IMR-90 (cell line): ENCODE data around the gene INPP4A. TPM values are rescaled to one million over a fixed set of nuclear protein-coding genes. Genes with fewer than 3 reads are reported as not detected.

Experiments used
- ATAC-seq: fragments of 200-7000 bp; cut with Tn5 transposase; 2 replicates; pipeline ENCODE4 v1.9.1; 2020; ENCODE audit warnings: low read depth, mild to moderate bottlenecking, moderate library complexity
- BruUV-seq: library from RNA; stranded (reverse); fragments of 400-500 nt; replicated peaks from 2 replicates; lab custom pipeline; 2021; lab: Mats Ljungman, UMichigan
- CTCF ChIA-PET: fragments of 300-600 bp; formaldehyde crosslinking; extraction: SDS; loops from one replicate; lab custom pipeline; 2021; ENCODE audit warnings: antibody characterized with exemption; lab: Yijun Ruan, JAX
- POLR2A ChIA-PET: fragments of 300-600 bp; sonication (Branson Sonifier 250); formaldehyde crosslinking; loops from one replicate; lab custom pipeline; 2022; ENCODE audit warnings: antibody characterized with exemption; ENCODE audit not compliant: unreplicated experiment; lab: Charles Lee
- DNase-seq: peaks from one replicate; pipeline ENCODE4 v3.0.0; 2013
- H2AFZ ChIP-seq: replicated peaks from 2 replicates; pipeline ENCODE3; 2013; ENCODE audit warnings: low read length, mild to moderate bottlenecking; ENCODE audit not compliant: poor library complexity
- H2AK5ac ChIP-seq: 2 replicates; pipeline ENCODE4 v1.6.1; 2013; ENCODE audit warnings: low read depth, low read length, inconsistent platforms
- H2AK9ac ChIP-seq: replicated peaks from 2 replicates; pipeline ENCODE3; 2013; ENCODE audit warnings: mild to moderate bottlenecking, low read depth, low read length, moderate library complexity; ENCODE audit not compliant: poor library complexity
- H2BK120ac ChIP-seq: 2 replicates; pipeline ENCODE4 v1.6.1; 2013; ENCODE audit warnings: low read depth, low read length, inconsistent platforms
- H2BK15ac ChIP-seq: 3 replicates; pipeline ENCODE4 v1.6.1; 2013; ENCODE audit warnings: low read depth, low read length, inconsistent platforms
- H2BK20ac ChIP-seq: 2 replicates; pipeline ENCODE4 v1.6.1; 2013; ENCODE audit warnings: low read depth, mild to moderate bottlenecking, inconsistent platforms, low read length, moderate library complexity
- H2BK5ac ChIP-seq: 2 replicates; pipeline ENCODE4 v1.6.1; 2013; ENCODE audit warnings: mild to moderate bottlenecking, low read depth, low read length, inconsistent platforms; ENCODE audit not compliant: poor library complexity, severe bottlenecking
- H3K14ac ChIP-seq: replicated peaks from 2 replicates; pipeline ENCODE4 v1.6.1; 2013; ENCODE audit warnings: low read depth, low read length, inconsistent platforms
- H3K18ac ChIP-seq: 2 replicates; pipeline ENCODE4 v1.6.1; 2013; ENCODE audit warnings: low read depth, low read length, control low read depth
- H3K23ac ChIP-seq: 2 replicates; pipeline ENCODE4 v1.6.1; 2013; ENCODE audit warnings: low read depth, low read length, inconsistent platforms
- H3K27ac ChIP-seq: 2 replicates; pipeline ENCODE4 v1.5.1; 2013; ENCODE audit warnings: mild to moderate bottlenecking, control low read depth, low read length; ENCODE audit not compliant: insufficient read depth
- H3K27me3 ChIP-seq: 2 replicates; pipeline ENCODE4 v1.6.1; 2013; ENCODE audit warnings: low read length; ENCODE audit not compliant: control insufficient read depth, insufficient read depth
- H3K36me3 ChIP-seq: 2 replicates; pipeline ENCODE4 v1.6.1; 2013; ENCODE audit warnings: low read length, mixed read lengths; ENCODE audit not compliant: control insufficient read depth, insufficient read depth
- H3K4ac ChIP-seq: 2 replicates; pipeline ENCODE4 v1.6.1; 2013; ENCODE audit warnings: low read depth, low read length, inconsistent platforms
- H3K4me1 ChIP-seq: 2 replicates; pipeline ENCODE4 v1.6.1; 2013; ENCODE audit warnings: low read length, mixed read lengths; ENCODE audit not compliant: control insufficient read depth, insufficient read depth
- H3K4me2 ChIP-seq: 2 replicates; pipeline ENCODE4 v1.6.1; 2013; ENCODE audit warnings: low read depth, mild to moderate bottlenecking, control low read depth, low read length, moderate library complexity
- H3K4me3 ChIP-seq: 2 replicates; pipeline ENCODE4 v1.5.1; 2013; ENCODE audit warnings: low read depth, mild to moderate bottlenecking, control low read depth, low read length, moderate library complexity; ENCODE audit not compliant: insufficient read depth
- H3K56ac ChIP-seq: 2 replicates; pipeline ENCODE4 v1.6.1; 2013; ENCODE audit warnings: low read length, inconsistent platforms; ENCODE audit not compliant: insufficient read depth; ENCODE audit errors: extremely low read depth
- H3K79me1 ChIP-seq, 2 experiments: 2 replicates each; pipeline ENCODE4 v1.6.1; 2013; ENCODE audit warnings: low read length in 2 of 2, inconsistent platforms in 1 of 2, low read depth in 1 of 2
- H3K9ac ChIP-seq: 2 replicates; pipeline ENCODE4 v1.6.1; 2013; ENCODE audit warnings: low read depth, low read length, control low read depth
- H3K9me1 ChIP-seq: 2 replicates; pipeline ENCODE4 v1.6.1; 2013; ENCODE audit warnings: low read length, inconsistent platforms; ENCODE audit not compliant: insufficient read depth
- H3K9me3 ChIP-seq: 2 replicates; pipeline ENCODE4 v1.6.1; 2013; ENCODE audit warnings: low read length; ENCODE audit not compliant: control insufficient read depth, insufficient read depth
- H4K20me1 ChIP-seq: 2 replicates; pipeline ENCODE4 v1.6.1; 2013; ENCODE audit warnings: low read length, inconsistent platforms; ENCODE audit not compliant: insufficient read depth
- H4K5ac ChIP-seq: 2 replicates; pipeline ENCODE4 v1.6.1; 2013; ENCODE audit warnings: mild to moderate bottlenecking, low read depth, low read length, control low read depth
- H4K8ac ChIP-seq, 2 experiments: 2 replicates each; pipeline ENCODE4 v1.6.1; 2013; ENCODE audit warnings: low read depth in 2 of 2, low read length in 2 of 2, control low read depth in 1 of 2, inconsistent platforms in 1 of 2
- H4K91ac ChIP-seq: 2 replicates; pipeline ENCODE4 v1.6.1; 2013; ENCODE audit warnings: low read depth, low read length, inconsistent platforms; ENCODE audit not compliant: insufficient read depth
- BHLHE40 ChIP-seq: fragments of 150-350 bp; IDR thresholded peaks from 2 replicates; pipeline ENCODE4 v1.6.1; 2016; ENCODE audit warnings: mild to moderate bottlenecking, low read depth, low read length
- CEBPB ChIP-seq: IDR thresholded peaks from 2 replicates; pipeline ENCODE4 v1.6.1; 2012; ENCODE audit warnings: low read depth, low read length, improper control_type of control experiment
- MAZ ChIP-seq: IDR thresholded peaks from 2 replicates; pipeline ENCODE4 v1.6.1; 2012; ENCODE audit warnings: low read depth, mild to moderate bottlenecking, low read length, improper control_type of control experiment, moderate library complexity, borderline replicate concordance
- MXI1 ChIP-seq: IDR thresholded peaks from 2 replicates; pipeline ENCODE4 v1.6.1; 2012; ENCODE audit warnings: low read depth, mild to moderate bottlenecking, low read length, moderate library complexity, borderline replicate concordance
- SMC3 ChIP-seq: fragments of 150-350 bp; IDR thresholded peaks from 2 replicates; pipeline ENCODE4 v1.6.1; 2016; ENCODE audit warnings: low read depth, mild to moderate bottlenecking, antibody characterized with exemption, low read length, moderate library complexity
- WGBS, 2 experiments: methylation state at CpG; one replicate each; pipeline versions ENCODE4 v1.1.5 to v1.1.7; 2013; ENCODE audit warnings: missing lambda C conversion rate in 2 of 2; ENCODE audit not compliant: insufficient read length in 1 of 2; ENCODE audit errors: extremely low coverage in 2 of 2; 5-methylcytosine and 5-hydroxymethylcytosine counted together
- dilution Hi-C: fragments of 300-500 bp; cut with HindIII; formaldehyde crosslinking; loops from one replicate; pipeline ENCODE4 v1.14.3; 2018; ENCODE audit warnings: low sequenced_read_pairs; ENCODE audit not compliant: unreplicated experiment
- in situ Hi-C: fragments of 300-500 bp; cut with MboI; formaldehyde crosslinking; loops from 3 replicates; pipeline ENCODE4 v1.14.3; 2019; ENCODE audit warnings: low sequenced_read_pairs, inconsistent platforms, mixed read lengths
- intact Hi-C: fragments of 100-400 bp; cut with micrococcal nuclease; formaldehyde crosslinking; loops from 2 replicates; pipeline ENCODE4 v1.10.0; 2022
- polyA plus RNA-seq, 3 experiments: library from polyadenylated mRNA; depleted of rRNA; stranded (reverse); fragments of >200 nt; gene quantifications; 2 replicates each; pipeline ENCODE4 v1.2.3, GENCODE V29; 2012; ENCODE audit warnings: low replicate concordance in 1 of 3
- total RNA-seq: library from RNA; depleted of rRNA; stranded (reverse); fragments of >200 nt; gene quantifications from 2 replicates; pipeline ENCODE4 v1.2.3, GENCODE V29; 2012
- TF ChIP-seq, protein P1 (sequence below): fragments of 150-350 bp; IDR thresholded peaks from 2 replicates; pipeline ENCODE4 v1.6.1; 2017; ENCODE audit warnings: mild to moderate bottlenecking, antibody characterized with exemption, low read length, low read depth
- TF ChIP-seq, protein P2 (sequence below): fragments of 150-350 bp; IDR thresholded peaks from 2 replicates; pipeline ENCODE4 v1.6.1; 2016; ENCODE audit warnings: low read depth, mild to moderate bottlenecking, low read length, moderate library complexity, borderline replicate concordance

Gene INPP4A
- total and polyA plus RNA-seq, 2 of the 4 experiments (the other 2 are of a cell fraction) = 14.5 to 27.1 TPM

DNA sequence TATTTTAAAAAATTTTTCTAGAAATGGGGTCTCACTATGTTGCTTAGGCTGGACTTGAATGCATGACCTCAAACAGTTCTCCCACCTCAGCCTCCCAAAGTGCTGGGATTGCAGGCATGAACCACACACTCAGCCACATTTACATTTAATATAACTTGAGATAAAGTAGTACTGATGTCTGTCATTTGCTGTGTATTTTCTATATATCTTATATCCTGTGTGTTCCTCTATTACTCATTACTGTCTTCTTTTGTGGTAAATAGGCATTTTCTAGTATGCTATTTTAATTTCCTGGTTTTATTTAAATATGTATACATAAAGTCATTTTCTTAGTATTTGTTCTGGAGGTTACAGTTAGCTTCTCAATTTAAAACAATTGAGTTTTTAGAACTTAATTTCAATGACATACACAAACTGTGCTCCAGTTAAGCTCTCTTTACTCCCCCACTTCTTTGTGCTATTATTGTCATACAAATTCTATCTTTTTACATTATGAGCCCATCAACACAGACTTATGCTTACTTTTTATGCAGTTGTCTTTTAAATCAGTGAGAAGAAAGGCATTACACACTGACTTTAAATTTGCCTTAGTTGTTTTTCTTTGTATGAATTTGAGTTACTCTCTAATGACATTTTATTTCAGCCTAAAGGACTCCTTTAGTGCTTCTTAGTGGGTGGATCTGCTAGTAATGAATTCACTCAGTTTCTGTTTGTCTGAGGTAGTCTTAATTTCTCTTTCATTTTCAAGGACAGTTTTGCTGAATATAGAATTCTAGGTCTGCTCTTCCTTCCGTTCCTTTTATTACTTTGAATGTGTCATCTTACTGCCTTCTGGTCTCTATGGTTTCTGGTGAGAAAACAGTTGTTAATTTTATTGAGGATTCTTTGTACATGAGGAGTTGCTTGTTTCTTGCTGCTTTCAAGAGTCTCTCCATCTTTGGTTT lies 6.2 kb upstream of the INPP4A start:
- H3K27me3 ChIP-seq = peaks cover 7% of the 10 kb centered on the region
- H2BK20ac ChIP-seq = no peak overlapping the region
- ChIA-PET CTCF (no interaction called here), POLR2A (no interaction called here)
- no peak overlapping the region for H4K5ac ChIP-seq
- no peak for ATAC-seq
- intact Hi-C loops = no loop called here
- no peaks in the 10 kb centered on the region for H3K79me1 ChIP-seq
- H3K4me3 ChIP-seq = no peak overlapping the region
- no peak overlapping the region for H4K8ac ChIP-seq
- no peaks in the 10 kb centered on the region for H3K4me1 ChIP-seq
- no peak overlapping the region for H3K23ac ChIP-seq
- H3K18ac ChIP-seq = no peak overlapping the region
- in situ Hi-C loops = no loop called here
- no peaks in the 10 kb centered on the region for H3K9me1 ChIP-seq
- no peak overlapping the region for H2BK5ac ChIP-seq
- H3K27ac ChIP-seq = no peak overlapping the region
- H4K20me1 ChIP-seq = no peaks in the 10 kb centered on the region
- no peak overlapping the region for H3K4ac ChIP-seq
- no peak for DNase-seq
- no peak overlapping the region for H3K9ac ChIP-seq
- no peak overlapping the region for H2BK120ac ChIP-seq
- no peak overlapping the region for H2BK15ac ChIP-seq
- no CpG with 5 or more reads among the region's 1 CpG for WGBS, 2 experiments
- dilution Hi-C loops = no loop called here
- BruUV-seq = no TSS peak
- no peak overlapping the region for H3K56ac ChIP-seq
- H2AK5ac ChIP-seq = no peak overlapping the region
- TF ChIP-seq SMC3 (no peak), CEBPB (no peak), MAZ (no peak), BHLHE40 (no peak), MXI1 (no peak)
- TF ChIP-seq, protein P1, sequence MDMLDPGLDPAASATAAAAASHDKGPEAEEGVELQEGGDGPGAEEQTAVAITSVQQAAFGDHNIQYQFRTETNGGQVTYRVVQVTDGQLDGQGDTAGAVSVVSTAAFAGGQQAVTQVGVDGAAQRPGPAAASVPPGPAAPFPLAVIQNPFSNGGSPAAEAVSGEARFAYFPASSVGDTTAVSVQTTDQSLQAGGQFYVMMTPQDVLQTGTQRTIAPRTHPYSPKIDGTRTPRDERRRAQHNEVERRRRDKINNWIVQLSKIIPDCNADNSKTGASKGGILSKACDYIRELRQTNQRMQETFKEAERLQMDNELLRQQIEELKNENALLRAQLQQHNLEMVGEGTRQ = no peak
- TF ChIP-seq, protein P2, sequence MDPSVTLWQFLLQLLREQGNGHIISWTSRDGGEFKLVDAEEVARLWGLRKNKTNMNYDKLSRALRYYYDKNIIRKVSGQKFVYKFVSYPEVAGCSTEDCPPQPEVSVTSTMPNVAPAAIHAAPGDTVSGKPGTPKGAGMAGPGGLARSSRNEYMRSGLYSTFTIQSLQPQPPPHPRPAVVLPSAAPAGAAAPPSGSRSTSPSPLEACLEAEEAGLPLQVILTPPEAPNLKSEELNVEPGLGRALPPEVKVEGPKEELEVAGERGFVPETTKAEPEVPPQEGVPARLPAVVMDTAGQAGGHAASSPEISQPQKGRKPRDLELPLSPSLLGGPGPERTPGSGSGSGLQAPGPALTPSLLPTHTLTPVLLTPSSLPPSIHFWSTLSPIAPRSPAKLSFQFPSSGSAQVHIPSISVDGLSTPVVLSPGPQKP = no peak
- H4K91ac ChIP-seq = no peak overlapping the region
- no peak overlapping the region for H3K4me2 ChIP-seq
- no peak overlapping the region for H2AK9ac ChIP-seq
- H2AFZ ChIP-seq = no peak overlapping the region
- H3K14ac ChIP-seq = no peak overlapping the region
- peaks cover 4% of the 10 kb centered on the region; the same call in 1 of the 2 replicates for H3K9me3 ChIP-seq
- H3K36me3 ChIP-seq = no peaks in the 10 kb centered on the region
